Uterus (tissue), 4 donors: Measurements from ENCODE around the gene SPATC1L. TPM values are rescaled to one million over a fixed set of nuclear protein-coding genes. Genes with fewer than 3 reads are reported as not detected.
"Not testable (repeated sequence)": the region's sequence is repeated elsewhere in the genome, so short reads cannot be mapped to it uniquely, and the experiment has no call there.

Experiments used
- DNase-seq, 2 donors: peaks; one replicate each; pipeline ENCODE4 v3.0.0-alpha.2; 2019 to 2020
- H3K27ac ChIP-seq, 2 donors: fragments of 200-600 bp; sonication (generic); 1 replicate in 1 of 2; 2 replicates in 1 of 2; pipeline ENCODE4 v1.5.1; 2016 to 2018
- H3K27me3 ChIP-seq, 2 donors: fragments of 200-600 bp; sonication (generic); one replicate each; pipeline ENCODE4 v1.5.1; 2018 to 2019; ENCODE audit warnings: control low read depth in 1 of 2
- H3K36me3 ChIP-seq, 2 donors: fragments of 200-600 bp; sonication (generic); one replicate each; pipeline ENCODE4 v1.5.1; 2019; ENCODE audit warnings: control low read depth in 1 of 2
- H3K4me1 ChIP-seq, 2 donors: fragments of 200-600 bp; sonication (generic); one replicate each; pipeline ENCODE4 v1.5.1; 2018 to 2019; ENCODE audit warnings: control low read depth in 1 of 2
- H3K4me3 ChIP-seq, 2 donors: fragments of 200-600 bp; sonication (generic); 1 replicate in 1 of 2; 2 replicates in 1 of 2; pipeline ENCODE4 v1.5.1; 2018 to 2019; ENCODE audit warnings: mild to moderate bottlenecking in 1 of 2
- H3K9me3 ChIP-seq, 2 donors: fragments of 200-600 bp; sonication (generic); one replicate each; pipeline ENCODE4 v1.5.1; 2019; ENCODE audit warnings: control low read depth in 1 of 2
- CTCF ChIP-seq, 4 experiments: fragments of 200-600 bp in 2 of 4; fragments of 450-650 bp in 2 of 4; sonication (generic) in 2 of 4; IDR thresholded peaks; one replicate each; pipeline ENCODE4 v1.5.1; 2016 to 2019; ENCODE audit warnings: antibody characterized with exemption in 4 of 4, mild to moderate bottlenecking in 2 of 4, moderate library complexity in 1 of 4
- POLR2A ChIP-seq, 2 donors: fragments of 450-650 bp; IDR thresholded peaks; one replicate each; pipeline ENCODE4 v1.6.1; 2016; ENCODE audit warnings: antibody characterized with exemption in 2 of 2, mild to moderate bottlenecking in 1 of 2, moderate library complexity in 1 of 2
- intact Hi-C: fragments of 100-400 bp; cut with DNase I; formaldehyde crosslinking; loops from one replicate; pipeline ENCODE4 v1.15.1; 2023; ENCODE audit warnings: low total_unique reads
- total RNA-seq, 4 donors: library from RNA; depleted of rRNA in 3 of 4; stranded (reverse); fragments of >200 nt in 3 of 4; gene quantifications; one replicate each; pipeline versions ENCODE4 v1.1.0 to v1.2.4, GENCODE V29; 2014 to 2023
- donor health status: DM: yes; HTN: yes; CAD: no.

Gene SPATC1L
- total RNA-seq, 4 donors from 2014 or later: 4.9 to 10.0 (median 6.4) TPM; not detected in 1

GRCh38 chr21:46205166-46205565 lies 20.9 kb upstream of the SPATC1L start:
- H3K27me3 ChIP-seq: no peaks in the 10 kb centered on the region
- intact Hi-C loops: no loop called here
- no peak for DNase-seq
- H3K4me1 ChIP-seq: no peaks in the 10 kb centered on the region
- H3K36me3 ChIP-seq: no peaks in the 10 kb centered on the region
- no peak overlapping the region for H3K27ac ChIP-seq
- no peaks in the 10 kb centered on the region for H3K9me3 ChIP-seq
- no peak for TF ChIP-seq POLR2A (IDR thresholded peaks at IDR 0.05)
- TF ChIP-seq CTCF (IDR thresholded peaks at IDR 0.05): no peak
- no peak overlapping the region for H3K4me3 ChIP-seq

- Histone ChIP-seq H3K27me3 (no peaks in the 10 kb centered on the region), H3K4me1 (no peaks in the 10 kb centered on the region), H3K4me3 (no peak overlapping the region), H3K9me3 (no peaks in the 10 kb centered on the region), H3K27ac (peak overlapping the region in 1 of 2 donors; percentile 55), H3K36me3 (no peaks in the 10 kb centered on the region)
- no peak for DNase-seq
- TF ChIP-seq CTCF (IDR thresholded peaks at IDR 0.05): no peak
- no peak for TF ChIP-seq POLR2A (IDR thresholded peaks at IDR 0.05)
- intact Hi-C loops: no loop called here
Observed at GRCh38 chr21:46203203-46203600, 18.9 kb upstream of the SPATC1L start.

- no peaks in the 10 kb centered on the region for H3K4me1 ChIP-seq
- no peak for DNase-seq
- intact Hi-C loops: no loop called here
- no peak for TF ChIP-seq POLR2A (IDR thresholded peaks at IDR 0.05)
- no peak for TF ChIP-seq CTCF (IDR thresholded peaks at IDR 0.05)
- H3K4me3 ChIP-seq: no peak overlapping the region
- H3K27ac ChIP-seq: no peak overlapping the region
- no peaks in the 10 kb centered on the region for H3K9me3 ChIP-seq
- no peaks in the 10 kb centered on the region for H3K27me3 ChIP-seq
- no peaks in the 10 kb centered on the region for H3K36me3 ChIP-seq
Observed at GRCh38 chr21:46202592-46203202, 18.4 kb upstream of the SPATC1L start.

- H3K4me1 ChIP-seq, H3K4me3 ChIP-seq, H3K27me3 ChIP-seq, intact Hi-C loops, H3K9me3 ChIP-seq, H3K36me3 ChIP-seq, DNase-seq, H3K27ac ChIP-seq: not testable (repeated sequence)
Observed at GRCh38 chr21:46200877-46201803, 16.9 kb upstream of the SPATC1L start.

GRCh38 chr21:46199436-46200373 lies 15.4 kb upstream of the SPATC1L start:
- no peak overlapping the region for H3K4me3 ChIP-seq
- intact Hi-C loops: no loop called here

More at GRCh38 chr21:46199436-46200373, 15.4 kb upstream of the SPATC1L start:
- H3K27ac ChIP-seq: no peak overlapping the region
- TF ChIP-seq CTCF (IDR thresholded peaks at IDR 0.05) (no peak), POLR2A (IDR thresholded peaks at IDR 0.05) (no peak)
- no peaks in the 10 kb centered on the region for H3K9me3 ChIP-seq
- no peaks in the 10 kb centered on the region for H3K4me1 ChIP-seq
- H3K36me3 ChIP-seq: no peaks in the 10 kb centered on the region
- DNase-seq: peak in 1 of 2 donors; percentile 5
- no peaks in the 10 kb centered on the region for H3K27me3 ChIP-seq
